ENCODE measurements around the gene CFAP410.

DNA sequence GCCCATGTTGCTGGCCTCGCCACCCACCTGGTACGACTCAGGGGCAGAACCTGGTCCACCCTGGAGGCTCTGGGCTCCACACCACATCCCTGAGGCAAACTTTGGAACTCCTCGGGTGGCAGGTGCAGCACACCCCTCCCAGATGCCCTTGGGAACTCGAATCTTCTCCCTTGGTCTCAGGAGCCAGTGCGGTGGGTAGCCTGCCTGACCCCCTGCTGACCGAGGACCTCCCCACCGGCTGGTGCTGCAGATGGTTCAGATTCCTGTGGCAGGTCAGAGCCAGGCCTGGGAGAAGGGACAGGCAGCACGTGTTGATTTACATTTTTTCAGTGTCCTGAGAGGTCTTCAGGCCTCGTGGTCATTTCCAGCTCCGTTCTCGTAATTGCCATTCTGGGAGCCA lies 6.3 kb upstream of the CFAP410 start:
- no peak for TF ChIP-seq EZH2 (IDR thresholded peaks at IDR 0.05; ENCODE audit: insufficient read depth, poor library complexity, severe bottlenecking)
- TF ChIP-seq EZH2phosphoT487 (IDR thresholded peaks at IDR 0.05; ENCODE audit: insufficient read depth, low read depth) = no peak
